Measurements from ENCODE around the gene MTARC2. TPM values are rescaled to one million over a fixed set of nuclear protein-coding genes. Genes with fewer than 3 reads are reported as not detected.
A peak's percentile ranks its signal among the peaks of the same experiment; 100 is the strongest.

Gene MTARC2
- total and polyA plus RNA-seq, 2 of the 13 experiments (the other 11 are each of a cell fraction or from before 2014, with no cell fraction given): 8.5 to 10.1 TPM

DNA sequence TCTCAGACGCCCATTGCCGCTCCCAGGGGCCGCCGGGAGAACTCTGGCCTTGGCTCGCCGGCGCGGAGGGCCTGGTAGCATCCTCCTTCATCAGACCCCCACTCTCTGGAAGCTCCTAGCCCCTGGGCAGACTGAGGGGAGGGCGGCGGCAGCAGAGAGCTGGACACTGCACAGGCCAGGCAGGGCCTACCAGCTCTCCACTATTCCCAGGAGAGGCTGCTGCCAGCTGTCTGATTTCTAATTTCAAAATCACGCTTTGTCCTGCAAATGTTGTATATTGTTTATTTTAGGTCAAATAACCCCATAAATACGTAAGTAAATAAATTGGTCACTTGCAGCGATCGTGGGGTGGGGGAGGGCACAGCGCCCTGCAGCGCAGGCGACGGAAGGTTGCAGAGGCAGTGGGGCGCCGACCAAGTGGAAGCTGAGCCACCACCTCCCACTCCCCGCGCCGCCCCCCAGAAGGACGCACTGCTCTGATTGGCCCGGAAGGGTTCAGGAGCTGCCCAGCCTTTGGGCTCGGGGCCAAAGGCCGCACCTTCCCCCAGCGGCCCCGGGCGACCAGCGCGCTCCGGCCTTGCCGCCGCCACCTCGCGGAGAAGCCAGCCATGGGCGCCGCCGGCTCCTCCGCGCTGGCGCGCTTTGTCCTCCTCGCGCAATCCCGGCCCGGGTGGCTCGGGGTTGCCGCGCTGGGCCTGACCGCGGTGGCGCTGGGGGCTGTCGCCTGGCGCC, 38.4 kb downstream of the MTARC2 start, which contains the start of gene MTARC1:
Gene MTARC1, plus strand, starts transcription at position 577 of the 732 bp plus-strand sequence. Its CDS starts 32 bp downstream, at position 609.
- intact Hi-C loops (cut with micrococcal nuclease; ENCODE audit: unreplicated experiment) (loop anchor here (1.0 to 5.0 kb wide), 3 partner anchors 16 to 1831 kb away; partner anchors contain the start of gene MIA3), in situ Hi-C loops (cut with HindIII; ENCODE audit: extremely low pct_ligation_motif_present, low pct_unique_long_range_greater_than_20kb) (loop anchor here (10.0 to 25.0 kb wide), 2 partner anchors 249 to 512 kb away; partner anchors contain the start of genes MARK1 and RAB3GAP2)
- Histone ChIP-seq H3K9me3 (ENCODE audit: low read length) (no peaks in the 10 kb centered on the region), H3K36me3 (replicated peaks in 1 of 2; ENCODE audit: control insufficient read depth in 1 of 2, insufficient read depth in 2 of 2, low read length in 2 of 2) (0 out of 5 replicates have a peak, but pooled peaks cover 2 to 8% of the 10 kb centered on the region in 2 experiments), H3K4me1 (ENCODE audit: insufficient read depth, low read length) (peaks cover 40% of the 10 kb centered on the region), H3K4me2 (ENCODE audit: low read depth, low read length) (peak within 1 kb of the TSS; percentile 88), H3K4me3 (replicated peaks in 1 of 3; ENCODE audit: insufficient read depth in 1 of 3, low read depth in 2 of 3, low read length in 3 of 3) (peak within 1 kb of the TSS; percentile 60 to 79 (median 64)), H3K27me3 (ENCODE audit: control insufficient read depth in 1 of 2, insufficient read depth in 2 of 2, low read length in 2 of 2) (no peaks in the 10 kb centered on the region), H3K79me2 (ENCODE audit: insufficient read depth, low read length) (peaks cover 23% of the 10 kb centered on the region), H3K27ac (ENCODE audit: extremely low read length, insufficient read depth, low read length) (peak within 1 kb of the TSS; percentile 96), H2AFZ (ENCODE audit: low read length) (no peak within 1 kb of the TSS), H3K9ac (ENCODE audit: insufficient read depth, low read depth, low read length) (peak within 1 kb of the TSS; percentile 76), H4K20me1 (ENCODE audit: insufficient read depth, low read length) (no peaks in the 10 kb centered on the region; the same call in 1 of the 2 replicates)
- CTCF ChIA-PET (ENCODE audit: low intra/inter-chr PET ratio, low total read pairs): interaction anchor here (0.8 kb wide), 1 partner anchor 10 kb away, joined by 3 read pairs; no protein-coding TSS in a partner anchor
- POLR2A ChIA-PET: interaction anchor here (0.6 to 3.7 kb wide), 10 partner anchors 15 to 101 kb away, joined by 3 to 19 read pairs (median 6); partner anchors contain the start of gene MTARC2
- FAIRE-seq (peak; percentile 58), ATAC-seq (peak; percentile 93), DNase-seq (ENCODE audit: low spot score) (peak; percentile 86)
- under 1% methylated on average over 15 of the region's 56 CpGs for WGBS (ENCODE audit: low lambda C conversion rate)
- BruUV-seq (replicated peaks): TSS peak; percentile 59
- TF ChIP-seq ZNF142 (CRISPR knock-in tag; IDR thresholded peaks at IDR 0.05) (peak; percentile 76; the same call in 1 of the 2 replicates), MAFF (IDR thresholded peaks at IDR 0.05; ENCODE audit: low read depth, low read length) (no peak), CENPT (CRISPR knock-in tag; IDR thresholded peaks at IDR 0.05; ENCODE audit: low read depth) (no peak), CBX5 (CRISPR knock-in tag; IDR thresholded peaks at IDR 0.05; ENCODE audit: borderline replicate concordance) (no peak; the same call in 1 of the 2 replicates), JUNB (CRISPR knock-in tag; IDR thresholded peaks at IDR 0.05; ENCODE audit: borderline replicate concordance) (no peak), ZSCAN30 (CRISPR knock-in tag; IDR thresholded peaks at IDR 0.05) (no peak), HMGXB3 (CRISPR knock-in tag; IDR thresholded peaks at IDR 0.05; ENCODE audit: borderline replicate concordance) (no peak), TOPORS (CRISPR knock-in tag; IDR thresholded peaks at IDR 0.05) (no peak), MAZ (IDR thresholded peaks at IDR 0.05; ENCODE audit: borderline replicate concordance, low read depth, low read length) (peak; percentile 45; the same call in 1 of the 2 replicates), MAZ (CRISPR knock-in tag; IDR thresholded peaks at IDR 0.05; ENCODE audit: low read depth) (peak; percentile 85), ZFP36L2 (CRISPR knock-in tag; IDR thresholded peaks at IDR 0.05) (no peak), ZNF780A (CRISPR knock-in tag; IDR thresholded peaks at IDR 0.05) (no peak), SIN3B (IDR thresholded peaks at IDR 0.05; ENCODE audit: low read length) (no peak)

Measured in HepG2 (cell line).